DND-41 (cell line): ENCODE results near the gene PADI3.

Experiments used
- EZH2 ChIP-seq: IDR thresholded peaks from 3 replicates; pipeline ENCODE4 v1.6.1; 2012; ENCODE audit warnings: borderline replicate concordance, low read depth, mild to moderate bottlenecking, moderate library complexity, low read length, inconsistent platforms; ENCODE audit not compliant: severe bottlenecking
- TF ChIP-seq, protein P1 (sequence below): IDR thresholded peaks from 2 replicates; pipeline ENCODE4 v1.5.1; 2012; ENCODE audit warnings: borderline replicate concordance, low read length, moderate library complexity, mild to moderate bottlenecking; ENCODE audit not compliant: poor library complexity, severe bottlenecking; ENCODE audit errors: extremely low read depth

GRCh38 chr1:17306921-17307320 is 58.0 kb downstream of the PADI3 start:
- TF ChIP-seq, protein P1, sequence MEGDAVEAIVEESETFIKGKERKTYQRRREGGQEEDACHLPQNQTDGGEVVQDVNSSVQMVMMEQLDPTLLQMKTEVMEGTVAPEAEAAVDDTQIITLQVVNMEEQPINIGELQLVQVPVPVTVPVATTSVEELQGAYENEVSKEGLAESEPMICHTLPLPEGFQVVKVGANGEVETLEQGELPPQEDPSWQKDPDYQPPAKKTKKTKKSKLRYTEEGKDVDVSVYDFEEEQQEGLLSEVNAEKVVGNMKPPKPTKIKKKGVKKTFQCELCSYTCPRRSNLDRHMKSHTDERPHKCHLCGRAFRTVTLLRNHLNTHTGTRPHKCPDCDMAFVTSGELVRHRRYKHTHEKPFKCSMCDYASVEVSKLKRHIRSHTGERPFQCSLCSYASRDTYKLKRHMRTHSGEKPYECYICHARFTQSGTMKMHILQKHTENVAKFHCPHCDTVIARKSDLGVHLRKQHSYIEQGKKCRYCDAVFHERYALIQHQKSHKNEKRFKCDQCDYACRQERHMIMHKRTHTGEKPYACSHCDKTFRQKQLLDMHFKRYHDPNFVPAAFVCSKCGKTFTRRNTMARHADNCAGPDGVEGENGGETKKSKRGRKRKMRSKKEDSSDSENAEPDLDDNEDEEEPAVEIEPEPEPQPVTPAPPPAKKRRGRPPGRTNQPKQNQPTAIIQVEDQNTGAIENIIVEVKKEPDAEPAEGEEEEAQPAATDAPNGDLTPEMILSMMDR, result no peak
- no peak for TF ChIP-seq EZH2
